ENCODE data around the gene CYP27B1.
"Not testable (repeated sequence)": the region's sequence is repeated elsewhere in the genome, so short reads cannot be mapped to it uniquely, and the experiment has no call there.

The CYP27B1 gene

DNA sequence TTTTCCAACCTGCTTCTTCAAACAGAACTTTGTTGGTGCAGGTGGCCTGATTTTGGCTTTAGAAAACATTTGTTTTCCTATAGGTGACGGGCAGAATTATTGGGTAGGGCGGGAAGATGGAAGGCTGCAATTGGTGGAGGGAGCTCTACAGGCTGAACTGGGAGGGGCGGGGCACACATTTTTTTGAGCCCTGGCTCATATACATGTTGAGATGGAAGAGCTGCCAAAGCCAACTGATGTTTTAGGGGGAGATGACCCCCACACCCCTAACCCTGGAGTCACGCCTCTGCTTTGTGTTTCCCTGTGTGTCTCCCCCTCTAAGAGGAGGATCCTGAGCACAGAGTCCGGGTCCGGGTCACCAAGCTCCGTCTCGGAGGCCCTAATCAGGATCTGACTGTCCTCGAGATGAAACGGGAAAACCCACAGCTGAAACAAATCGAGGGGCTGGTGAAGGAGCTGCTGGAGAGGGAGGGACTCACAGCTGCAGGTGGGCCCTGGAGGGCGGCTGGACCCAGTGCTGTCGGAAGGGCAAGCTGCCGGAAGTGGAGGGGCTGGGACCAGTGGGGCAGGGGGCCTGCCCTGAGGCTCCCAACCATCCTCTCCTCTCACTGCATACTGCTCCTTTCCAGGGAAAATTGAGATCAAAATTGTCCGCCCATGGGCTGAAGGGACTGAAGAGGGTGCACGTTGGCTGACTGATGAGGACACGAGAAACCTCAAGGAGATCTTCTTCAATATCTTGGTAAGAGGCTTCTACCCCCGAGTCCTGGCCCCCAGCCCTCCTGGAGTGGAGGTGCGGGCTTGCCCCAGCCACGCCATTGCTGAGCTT is 46.9 kb downstream of the CYP27B1 start:
- DNase-seq = no peak

DNA sequence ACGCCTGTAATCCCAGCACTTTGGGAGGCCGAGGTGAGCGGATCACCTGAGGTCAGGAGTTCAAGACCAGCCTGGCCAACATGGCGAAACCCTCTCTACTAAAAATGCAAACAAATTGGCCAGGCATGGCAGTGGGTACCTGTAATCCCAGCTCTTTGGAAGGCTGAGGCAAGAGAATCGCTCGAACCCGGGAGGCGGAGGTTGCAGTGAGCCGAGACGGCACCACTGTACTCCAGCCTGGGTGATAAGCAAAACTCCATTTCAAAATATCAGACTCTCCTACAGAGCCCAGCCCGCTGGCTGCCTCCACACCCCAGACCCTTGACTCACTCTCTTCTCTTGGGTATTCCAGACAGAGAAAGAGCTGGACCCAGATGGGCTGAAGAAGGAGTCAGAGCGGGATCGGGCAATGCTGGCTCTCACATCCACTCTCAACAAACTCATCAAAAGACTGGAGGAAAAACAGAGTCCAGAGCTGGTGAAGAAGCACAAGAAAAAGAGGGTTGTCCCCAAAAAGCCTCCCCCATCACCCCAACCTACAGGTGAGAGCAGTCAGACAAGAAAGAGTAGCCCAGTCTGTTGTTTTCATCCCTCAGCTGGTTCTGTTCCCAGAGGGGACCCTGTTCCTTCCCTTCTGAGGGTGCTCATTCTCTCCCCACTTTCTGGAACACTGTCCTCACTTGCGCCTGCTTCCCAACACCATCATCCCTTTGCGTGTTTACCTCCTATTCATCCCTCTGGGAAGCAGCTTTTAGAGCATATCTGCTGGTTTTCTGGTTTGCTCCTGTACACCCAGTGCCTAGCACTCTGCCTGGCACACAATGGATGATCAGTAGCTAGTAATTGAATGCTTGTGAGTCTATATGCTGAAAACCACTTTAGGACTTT is 48.0 kb downstream of the CYP27B1 start:
- no peak for DNase-seq

DNA sequence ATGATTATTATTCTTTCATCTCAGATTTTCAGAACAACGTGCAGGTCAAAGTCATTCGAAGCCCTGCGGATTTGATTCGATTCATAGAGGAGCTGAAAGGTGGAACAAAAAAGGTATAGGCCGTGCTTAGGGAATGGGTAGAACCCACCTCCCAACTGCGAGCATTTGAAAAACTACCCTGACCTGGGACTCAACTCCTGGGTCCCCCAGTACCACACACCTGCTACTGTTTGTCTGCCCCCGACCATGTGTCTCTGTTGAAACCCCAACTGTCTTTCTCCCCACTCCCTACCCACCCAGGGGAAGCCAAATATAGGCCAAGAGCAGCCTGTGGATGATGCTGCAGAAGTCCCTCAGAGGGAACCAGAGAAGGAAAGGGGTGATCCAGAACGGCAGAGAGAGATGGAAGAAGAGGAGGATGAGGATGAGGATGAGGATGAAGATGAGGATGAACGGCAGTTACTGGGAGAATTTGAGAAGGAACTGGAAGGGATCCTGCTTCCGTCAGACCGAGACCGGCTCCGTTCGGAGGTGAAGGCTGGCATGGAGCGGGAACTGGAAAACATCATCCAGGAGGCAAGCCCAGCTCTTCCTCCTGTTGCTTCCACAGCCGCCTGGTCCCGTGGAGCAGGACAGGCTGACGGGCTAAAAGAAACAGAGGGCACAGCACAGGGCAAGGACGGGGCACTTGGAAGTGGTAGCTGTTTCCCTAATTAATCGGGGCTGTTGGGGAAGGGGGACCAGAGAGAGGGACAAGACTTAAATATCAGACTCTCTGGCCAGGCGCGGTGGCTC is 48.8 kb downstream of the CYP27B1 start:
- DNase-seq = no peak

DNA sequence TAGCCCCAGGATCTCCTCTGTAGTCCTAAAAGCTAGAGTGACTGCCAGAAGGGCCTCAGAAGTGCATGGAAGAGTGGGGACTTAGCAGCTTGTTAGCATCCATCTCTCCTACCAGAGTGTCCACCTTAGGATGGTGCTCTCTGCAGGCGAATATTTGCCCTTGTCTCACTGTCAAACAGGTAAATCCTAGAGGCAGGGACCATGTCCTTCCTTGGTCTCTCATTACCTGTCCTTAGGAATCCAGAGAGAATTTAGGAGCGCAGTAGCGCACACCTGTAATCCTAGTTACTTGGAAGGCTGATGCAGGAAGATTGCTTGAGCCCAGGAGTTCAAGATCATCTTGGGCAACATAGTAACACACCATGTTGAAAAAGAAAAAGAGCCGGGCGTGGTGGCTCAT is 49.7 kb downstream of the CYP27B1 start:
- no peak for DNase-seq

DNA sequence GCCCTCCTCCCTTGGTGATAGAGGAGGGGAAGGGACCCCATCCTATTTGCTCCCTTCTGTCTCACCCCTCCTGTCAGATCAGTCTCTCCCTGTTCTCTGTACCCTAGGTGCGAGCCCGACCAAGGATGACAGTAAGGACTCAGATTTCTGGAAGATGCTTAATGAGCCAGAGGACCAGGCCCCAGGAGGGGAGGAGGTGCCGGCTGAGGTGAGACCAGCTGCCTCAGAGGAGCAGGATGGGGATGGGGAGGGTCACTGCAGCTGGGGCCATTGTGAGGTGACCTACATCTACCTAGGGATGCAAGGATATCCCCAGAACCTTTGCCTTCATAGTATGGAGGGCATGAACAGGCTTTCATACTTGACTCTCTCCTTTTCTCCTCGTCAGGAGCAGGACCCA is 50.6 kb downstream of the CYP27B1 start:
- DNase-seq = no peak

DNA sequence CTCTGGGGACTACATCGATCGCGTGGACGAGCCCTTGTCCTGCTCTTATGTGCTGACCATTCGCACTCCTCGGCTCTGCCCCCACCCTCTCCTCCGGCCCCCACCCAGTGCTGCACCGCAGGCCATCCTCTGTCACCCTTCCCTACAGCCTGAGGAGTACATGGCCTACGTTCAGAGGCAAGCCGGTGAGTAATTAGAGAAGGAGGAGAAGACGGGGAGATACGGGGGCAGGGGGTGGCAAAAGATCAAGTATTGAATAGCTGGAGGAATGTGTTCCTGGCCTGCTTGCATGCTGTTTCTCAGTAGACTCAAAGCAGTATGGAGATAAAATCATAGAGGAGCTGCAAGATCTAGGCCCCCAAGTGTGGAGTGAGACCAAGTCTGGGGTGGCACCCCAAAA is 51.1 kb downstream of the CYP27B1 start:
- DNase-seq = no peak

DNA sequence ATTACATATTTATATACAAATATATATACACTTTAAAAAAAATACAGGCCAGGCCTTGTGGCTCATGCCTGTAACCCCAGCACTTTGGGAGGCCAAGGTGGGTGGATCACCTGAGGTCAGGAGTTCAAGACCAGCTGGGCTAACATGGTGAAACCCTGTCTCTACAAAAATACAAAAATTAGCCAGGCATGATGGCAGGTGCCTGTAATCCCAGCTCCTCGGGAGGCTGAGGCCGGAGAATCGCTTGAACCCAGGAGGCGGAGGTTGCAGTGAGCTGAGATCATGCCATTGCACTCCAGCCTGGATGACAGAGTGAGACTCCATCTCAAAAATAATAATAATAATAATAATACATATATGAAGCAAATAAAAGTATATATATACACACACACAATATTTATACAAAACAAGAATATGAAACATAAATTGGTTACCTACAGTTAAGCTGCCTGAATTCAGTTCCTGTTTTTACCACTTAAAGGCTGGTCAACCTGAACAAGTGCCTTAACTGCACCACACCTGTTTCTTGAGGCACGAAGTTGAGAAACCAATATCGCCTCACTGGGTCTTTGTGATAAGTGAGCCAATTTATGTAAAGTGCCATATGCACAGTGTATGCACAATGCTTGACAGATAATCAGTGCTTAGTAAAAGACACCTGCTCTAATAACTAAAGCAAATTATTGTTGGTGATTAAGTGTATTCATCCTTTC is 51.7 kb downstream of the CYP27B1 start:
- not testable (repeated sequence) for DNase-seq

DNA sequence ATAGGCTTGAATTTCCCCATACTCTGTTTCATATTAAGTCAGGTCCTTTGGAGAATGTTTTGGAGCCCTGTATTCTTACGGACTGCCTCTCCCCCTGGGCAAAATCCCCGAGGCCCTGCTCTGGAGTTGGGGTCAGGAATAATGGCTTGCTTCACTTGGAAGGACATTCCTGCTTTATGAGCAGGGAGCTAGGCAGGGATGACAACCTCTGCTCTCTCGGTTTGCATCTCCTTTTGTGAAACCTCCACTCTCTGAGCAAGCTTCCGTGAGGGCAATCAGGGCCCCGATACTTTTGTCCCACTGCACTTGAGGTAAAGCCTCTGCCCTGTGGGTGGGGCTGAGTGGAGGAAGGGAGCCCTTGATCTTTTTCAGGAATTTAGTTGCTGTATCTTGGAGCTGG is 53.7 kb downstream of the CYP27B1 start:
- DNase-seq = no peak

DNA sequence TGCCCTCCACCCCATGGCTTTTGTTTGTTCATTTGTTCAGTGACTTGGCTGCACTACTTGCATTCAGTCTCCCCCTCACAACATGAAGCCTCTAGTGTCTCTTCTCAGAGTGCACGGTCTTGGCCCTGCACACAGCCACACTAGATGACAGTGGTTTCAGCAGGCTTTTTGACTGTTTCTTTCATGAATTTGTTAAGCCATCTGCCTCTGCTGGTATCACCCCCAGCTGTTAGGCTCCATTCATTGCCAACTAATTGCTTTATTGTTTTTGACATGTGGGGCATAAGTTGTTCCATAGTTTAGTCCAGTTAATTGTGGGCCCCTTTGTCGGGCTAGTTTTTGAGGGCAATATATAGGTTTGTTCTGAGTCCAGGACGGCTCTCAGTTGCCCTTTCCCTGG is 54.2 kb downstream of the CYP27B1 start:
- peak; percentile 29 for DNase-seq

Data from midbrain (tissue), 1 donor.